Cortex of kidney (tissue), 1 donor: ENCODE data around the gene JAG1.

Source experiments
- DNase-seq: peaks from one replicate; lab custom pipeline; 2025; lab: John Stamatoyannopoulos, UW

The JAG1 gene

DNA sequence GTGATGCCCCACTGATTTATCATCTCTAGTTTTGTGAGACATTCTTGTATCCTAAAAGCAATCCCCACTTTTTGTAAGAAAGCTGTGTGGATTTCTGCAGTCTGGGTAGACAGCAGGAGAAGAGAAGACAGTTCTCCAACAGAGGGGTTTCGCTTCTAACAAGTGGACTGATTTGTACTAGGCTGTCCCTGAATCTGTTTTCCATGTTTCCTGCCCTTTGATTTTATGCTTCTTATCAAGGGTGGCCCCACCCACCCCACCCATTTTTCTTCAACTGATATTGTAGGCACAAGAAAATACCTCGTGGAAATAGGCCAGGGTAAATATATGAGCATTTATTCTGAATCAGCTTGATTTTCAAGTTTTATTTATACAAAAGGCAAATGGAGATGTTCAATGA is 25.7 kb upstream of the JAG1 start:
- DNase-seq: no peak

DNA sequence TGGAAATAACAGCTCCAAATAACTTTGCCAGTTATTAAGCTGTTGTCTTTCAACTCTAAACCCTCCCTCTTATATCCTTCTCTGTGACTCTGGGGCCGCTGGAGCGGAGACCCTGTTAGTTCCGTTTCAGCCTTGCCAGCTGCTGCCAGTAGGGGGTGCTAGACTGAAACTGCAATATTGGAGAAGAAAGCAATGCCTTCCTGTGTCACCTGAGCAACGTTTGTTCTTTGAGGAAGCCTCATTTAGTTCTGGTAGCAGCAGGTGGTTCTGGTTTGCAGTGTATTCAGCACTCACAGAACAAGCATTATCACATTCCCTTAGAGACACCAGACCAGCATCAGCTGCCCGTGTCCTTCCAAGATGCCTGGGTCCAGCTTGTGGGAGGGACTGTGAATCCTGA is 22.9 kb upstream of the JAG1 start:
- no peak for DNase-seq

DNA sequence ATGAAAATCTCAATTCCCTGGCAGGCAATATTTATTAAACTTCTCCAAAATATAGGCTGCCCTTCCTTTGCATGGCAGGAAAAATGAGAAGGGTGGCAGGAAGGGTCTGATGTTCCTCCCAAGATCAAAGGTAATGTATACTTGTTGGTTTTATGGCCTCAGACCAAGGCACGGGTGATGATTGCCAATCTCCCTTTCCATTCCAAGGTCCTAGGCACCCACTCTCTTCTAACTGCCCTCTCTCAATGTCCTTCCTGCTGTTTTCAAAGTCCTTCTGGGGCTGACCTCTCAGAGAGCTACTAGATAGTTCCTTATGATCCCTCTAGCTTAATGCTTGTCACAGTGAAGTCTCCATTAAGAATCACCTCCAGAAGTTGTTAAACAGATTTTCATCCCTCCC is 15.6 kb upstream of the JAG1 start:
- no peak for DNase-seq

DNA sequence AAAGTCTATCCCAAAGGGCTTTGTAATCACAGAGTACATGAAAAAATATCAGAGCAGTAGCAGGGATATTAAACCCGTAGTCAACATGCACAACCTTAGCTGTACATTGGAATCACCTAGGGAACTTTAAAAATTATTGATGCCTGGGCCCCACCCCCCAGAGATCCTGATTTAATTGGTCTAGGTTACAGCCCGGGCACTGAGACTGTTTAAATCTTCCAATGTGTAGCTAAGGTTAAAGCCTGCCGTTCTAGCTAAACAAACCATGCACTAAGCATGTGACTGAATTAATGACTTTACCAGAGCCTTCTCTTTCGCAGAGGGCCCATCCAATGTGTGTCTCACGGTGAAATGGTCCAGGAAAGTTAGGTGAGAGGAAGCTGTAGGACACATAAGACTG is 14.1 kb upstream of the JAG1 start:
- DNase-seq: no peak

DNA sequence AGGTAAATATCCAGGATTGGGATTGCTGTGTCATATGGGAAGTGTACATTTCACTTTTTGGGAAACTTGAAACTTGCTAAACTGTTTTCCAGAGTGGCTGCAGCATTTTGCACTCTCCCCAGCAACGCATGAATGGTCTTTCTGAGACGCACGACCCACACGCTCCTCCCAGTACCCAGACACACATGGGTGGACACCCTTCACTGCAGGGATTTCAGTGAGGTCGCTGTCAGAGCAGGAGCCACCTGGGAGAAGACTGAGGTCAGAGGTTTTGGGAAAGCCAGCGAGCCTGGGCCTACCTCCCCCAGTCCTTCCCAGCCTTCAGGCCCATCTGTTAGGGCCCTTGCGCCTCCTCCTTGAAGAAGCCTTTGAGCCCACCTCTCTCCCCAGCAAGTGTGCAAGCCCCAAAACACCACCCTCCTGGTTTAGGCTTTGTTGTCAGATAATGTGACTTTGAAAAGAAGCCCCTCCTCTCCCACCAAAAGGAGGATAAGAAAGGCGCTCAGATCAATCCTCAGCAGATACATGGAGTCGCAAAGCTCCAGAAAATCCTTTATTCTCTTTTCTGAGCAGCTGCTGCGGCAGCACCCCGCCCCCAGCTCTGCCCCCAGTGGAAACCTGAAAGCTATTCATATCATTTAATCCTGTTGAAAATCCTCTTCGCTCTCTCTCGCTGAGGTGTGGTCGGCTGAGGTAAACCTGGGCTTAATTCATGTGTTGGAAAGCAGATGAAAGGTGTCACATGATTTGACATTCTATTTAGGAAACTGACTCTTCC is 12.7 kb upstream of the JAG1 start:
- DNase-seq: no peak

DNA sequence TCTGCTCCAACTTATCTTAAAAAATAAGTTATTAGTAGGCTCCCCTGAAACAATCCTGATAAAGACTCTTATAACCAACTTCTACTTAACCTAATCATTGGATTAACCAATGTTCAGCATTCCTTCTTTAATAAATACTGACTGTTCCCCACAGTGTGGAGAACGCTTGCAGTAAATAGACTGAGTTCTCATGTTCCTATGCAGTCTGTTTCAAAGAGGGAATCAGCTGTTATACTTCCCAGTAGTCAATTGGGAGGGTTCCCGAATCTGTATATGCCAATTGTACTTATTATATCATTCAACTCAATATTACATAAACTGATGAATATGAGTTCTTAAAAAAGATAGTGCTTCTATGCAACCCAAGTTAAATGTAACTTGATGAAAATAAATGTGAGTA is 9.7 kb upstream of the JAG1 start:
- DNase-seq: no peak

DNA sequence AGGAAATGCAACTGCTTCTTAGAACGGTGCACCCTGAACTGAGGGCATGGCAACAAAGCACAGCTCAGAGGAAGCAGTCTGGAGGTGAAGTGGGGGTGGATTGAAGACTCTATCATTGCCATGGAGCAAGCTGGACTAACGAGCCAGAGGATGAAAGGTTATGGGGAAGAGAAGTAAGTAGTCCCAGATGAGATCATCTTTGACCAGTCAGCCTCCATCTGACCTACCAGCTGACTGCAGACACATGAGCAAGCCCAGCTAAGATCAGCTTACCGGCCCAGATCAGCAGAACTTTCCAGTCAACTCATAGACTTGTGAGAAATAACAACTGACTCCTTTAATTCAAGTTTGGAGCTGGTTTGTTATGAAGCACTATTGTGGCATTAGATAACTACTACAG is 9.1 kb upstream of the JAG1 start:
- DNase-seq: no peak

DNA sequence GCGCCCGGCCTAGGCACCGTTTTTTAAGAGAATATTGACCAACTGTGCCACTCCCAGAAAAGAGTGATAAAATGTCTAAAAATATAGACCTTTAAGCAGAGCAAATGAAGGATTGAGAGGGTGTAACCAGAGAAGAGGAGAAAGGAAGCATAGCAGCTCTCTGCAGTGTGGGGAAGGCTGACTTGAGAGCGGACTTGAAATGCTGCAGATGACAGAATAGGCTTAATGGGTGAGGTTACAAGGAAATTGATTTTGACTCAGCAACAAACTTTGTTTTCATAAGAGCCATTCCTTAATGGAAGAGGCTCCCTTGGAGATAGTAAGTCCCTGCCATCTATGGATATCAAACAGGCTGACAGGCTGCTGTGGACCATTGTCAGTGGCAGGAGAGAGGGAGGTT is 7.7 kb upstream of the JAG1 start:
- DNase-seq: no peak

DNA sequence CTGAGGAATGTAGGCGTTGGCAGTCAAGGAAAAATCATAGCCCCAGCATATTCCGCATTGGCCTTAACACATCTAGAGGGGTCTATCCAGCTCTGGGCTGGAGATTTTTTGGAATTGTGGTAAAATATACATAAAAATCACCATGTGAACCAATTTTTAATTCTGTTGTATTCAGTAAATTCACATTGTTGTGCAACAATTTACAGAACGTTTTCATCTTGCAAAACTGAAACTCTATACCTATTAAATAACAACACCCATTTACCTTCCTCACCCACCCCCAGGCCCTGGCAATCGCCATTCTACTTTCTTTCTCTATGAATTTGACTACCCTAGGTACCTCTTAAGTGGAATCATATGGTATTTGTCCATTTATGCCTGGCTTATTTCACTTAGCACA is 6.8 kb upstream of the JAG1 start:
- DNase-seq: no peak

DNA sequence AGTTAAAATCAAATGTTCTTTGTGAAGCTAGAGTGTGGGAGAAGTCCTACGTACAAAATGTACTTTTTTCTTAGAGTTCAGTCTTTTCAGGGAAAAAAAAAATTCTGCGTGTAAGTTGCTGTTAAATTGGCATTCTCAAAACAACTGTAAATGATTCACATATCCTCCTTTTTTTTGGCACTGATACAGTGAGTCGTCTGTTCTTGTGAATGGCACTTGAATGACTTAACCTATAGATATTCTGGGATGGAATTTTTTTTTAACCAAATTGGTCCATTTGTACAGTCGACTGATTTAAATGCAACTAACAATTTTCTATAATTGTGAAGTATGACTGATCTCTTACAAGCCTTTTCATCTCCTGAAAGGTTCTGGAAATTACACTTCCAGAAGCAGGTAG is 5.5 kb upstream of the JAG1 start:
- DNase-seq: no peak

DNA sequence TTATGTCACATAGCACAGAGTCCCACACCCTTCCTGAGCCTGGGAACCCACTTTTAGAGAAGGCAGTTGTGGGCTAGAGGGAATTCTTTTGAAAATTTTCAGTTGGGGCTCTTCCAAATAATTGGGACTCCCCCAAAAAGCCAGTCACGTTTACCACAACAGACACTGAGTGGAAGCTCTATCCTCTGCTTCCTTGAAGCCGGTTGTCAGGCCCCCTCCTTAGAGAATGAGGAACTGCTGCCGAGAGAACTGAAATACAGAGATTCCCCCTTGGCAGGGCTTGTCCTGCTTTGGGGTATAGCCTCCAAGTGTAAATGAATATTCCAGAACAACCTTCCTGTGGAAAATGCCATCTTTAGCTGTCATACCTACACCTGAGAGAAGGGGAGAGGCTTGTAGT is 2.7 kb upstream of the JAG1 start:
- no peak for DNase-seq

DNA sequence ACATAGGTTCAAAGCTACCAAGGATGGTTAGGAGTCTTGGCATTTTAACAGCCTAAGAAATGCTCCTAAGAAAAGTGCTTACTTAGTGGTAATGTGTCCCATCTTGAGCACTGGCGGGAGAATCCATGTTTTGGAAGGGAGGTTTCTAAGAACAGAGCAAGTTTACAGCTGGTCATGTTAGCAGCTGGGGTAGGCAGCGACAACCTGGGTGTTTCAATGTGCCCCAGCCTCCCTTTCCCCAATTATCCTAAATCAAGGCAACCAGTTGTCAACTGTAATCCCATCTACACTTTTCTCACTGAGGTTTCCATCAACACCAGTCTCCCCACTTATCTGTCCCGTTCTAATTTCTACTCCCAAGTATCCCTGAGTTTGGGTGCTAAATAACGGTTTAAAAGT is 1.6 kb upstream of the JAG1 start:
- no peak for DNase-seq

DNA sequence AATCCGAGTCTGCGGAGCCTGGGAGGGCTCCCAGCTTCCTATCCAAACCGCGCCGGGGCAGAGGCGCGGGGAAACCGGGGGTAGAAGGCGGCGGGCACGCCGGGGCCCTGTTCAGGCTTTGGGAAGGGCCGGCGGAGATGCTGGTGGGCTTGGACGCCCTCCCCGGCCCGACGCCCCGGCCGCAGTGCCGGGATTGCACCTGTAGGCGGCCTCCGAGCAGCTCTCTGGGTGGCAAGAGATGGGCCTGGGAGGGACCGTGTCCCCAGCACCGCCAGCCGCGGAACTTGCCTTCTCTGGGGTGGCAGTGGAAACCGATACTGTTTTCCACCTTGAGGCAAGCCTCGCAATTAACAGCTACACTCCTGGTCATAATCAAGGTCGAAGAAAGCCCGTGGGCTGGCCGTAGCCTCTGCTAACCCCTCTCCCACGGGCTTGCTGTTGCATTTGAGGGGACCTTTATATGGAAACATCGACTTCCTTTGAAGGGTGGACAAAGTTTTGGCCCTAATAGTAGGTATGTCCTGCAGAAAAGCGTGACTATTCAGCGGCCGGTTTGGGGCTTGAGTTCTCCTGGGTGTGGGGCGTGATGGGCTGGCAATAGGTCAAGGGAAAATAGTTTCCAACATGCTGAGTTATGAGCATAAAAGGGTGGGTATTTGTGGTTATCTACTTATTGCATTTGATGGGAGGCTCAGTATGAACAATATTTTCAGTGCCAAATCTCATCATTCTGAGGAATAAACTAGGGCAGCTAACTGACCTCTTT is 1.1 kb upstream of the JAG1 start:
- no peak for DNase-seq

DNA sequence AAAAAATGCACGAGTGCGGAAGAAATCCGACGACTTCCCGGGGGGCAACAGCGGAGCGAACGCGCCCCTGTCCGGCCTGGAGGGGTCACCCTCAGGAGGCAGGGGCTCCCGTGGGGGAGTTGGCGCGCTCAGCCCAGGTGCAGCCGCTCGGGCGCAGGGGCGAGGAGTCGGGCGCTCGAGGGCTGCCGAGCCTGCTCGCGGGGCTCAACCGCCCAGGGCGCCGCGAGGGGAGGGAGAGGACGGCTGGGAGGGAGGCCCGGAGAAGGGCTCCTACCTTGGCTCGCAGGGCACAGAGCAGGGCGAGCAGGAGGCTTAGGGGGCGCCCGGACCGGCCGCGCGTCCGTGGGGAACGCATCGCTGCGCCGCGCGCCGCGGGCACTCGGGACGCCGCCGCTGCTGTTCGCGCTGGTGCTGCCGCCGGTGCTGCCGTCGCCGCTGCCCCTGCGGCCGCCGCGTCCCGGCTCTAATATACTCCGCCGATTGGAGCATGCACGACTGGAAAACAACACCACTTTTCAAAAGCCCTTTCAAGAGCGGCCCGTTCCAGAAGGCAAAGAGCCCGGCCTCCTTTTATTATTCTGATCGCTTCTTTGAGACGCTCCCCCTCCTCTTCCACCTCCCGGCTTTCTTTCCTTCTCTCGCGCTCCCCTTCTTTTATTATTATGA is 490 bp downstream of the JAG1 start:
- DNase-seq: no peak

DNA sequence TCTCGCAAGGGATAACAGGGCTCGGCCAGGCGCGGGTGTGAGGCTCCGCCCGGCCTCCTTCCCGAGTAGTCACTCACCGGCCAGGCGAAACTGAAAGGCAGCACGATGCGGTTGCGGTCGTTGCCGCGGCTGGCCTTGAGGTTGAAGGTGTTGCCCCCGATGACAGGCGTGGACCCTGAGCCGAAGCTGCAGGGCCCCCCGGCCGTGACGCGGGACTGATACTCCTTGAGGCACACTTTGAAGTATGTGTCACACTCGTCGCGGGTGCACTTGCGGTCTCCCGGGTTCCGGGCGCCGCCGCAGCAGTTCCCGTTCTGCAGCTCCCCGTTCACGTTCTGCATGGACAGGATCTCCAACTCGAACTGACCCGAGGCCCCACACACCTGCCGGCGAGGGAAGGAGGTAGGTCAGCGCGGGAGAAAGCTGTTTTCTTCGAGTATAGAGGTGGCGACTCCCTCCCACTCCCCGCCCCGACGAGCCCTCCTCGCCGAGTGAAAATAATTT is 1.1 kb downstream of the JAG1 start:
- no peak for DNase-seq

DNA sequence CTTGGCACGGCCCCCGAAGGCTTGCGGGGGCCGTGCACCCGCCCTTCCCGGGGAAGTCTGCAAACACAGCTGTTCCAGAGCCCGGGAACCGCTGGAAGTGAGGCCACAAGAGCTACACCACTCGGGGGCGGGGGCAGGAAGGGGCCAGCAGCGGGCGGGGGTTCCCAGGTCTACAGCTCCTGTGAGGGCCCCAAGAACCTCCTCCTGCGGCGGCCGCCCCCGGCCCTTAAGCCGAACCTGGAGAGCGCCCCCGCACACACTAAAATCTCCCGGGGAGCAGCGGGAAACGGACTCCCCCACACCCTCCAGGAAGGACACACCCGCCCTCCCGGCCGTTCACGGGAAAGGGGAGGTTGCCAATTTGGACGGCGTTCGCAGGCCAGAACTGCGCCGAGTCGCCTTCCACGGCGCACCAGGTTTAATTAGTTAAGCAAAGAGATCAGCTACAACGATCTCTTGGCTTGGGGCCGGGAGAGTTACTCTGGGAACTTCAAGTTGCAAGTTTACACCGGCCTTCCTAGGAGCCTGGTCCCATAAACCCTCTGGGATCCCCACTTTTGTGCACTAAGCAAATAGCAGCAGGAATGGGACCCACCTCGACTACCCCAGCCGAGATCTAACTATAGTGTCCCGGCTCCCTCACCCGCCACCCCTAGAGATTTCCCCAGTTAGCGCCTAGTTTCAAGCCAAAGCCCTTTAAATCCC is 1.7 kb downstream of the JAG1 start:
- no peak for DNase-seq

DNA sequence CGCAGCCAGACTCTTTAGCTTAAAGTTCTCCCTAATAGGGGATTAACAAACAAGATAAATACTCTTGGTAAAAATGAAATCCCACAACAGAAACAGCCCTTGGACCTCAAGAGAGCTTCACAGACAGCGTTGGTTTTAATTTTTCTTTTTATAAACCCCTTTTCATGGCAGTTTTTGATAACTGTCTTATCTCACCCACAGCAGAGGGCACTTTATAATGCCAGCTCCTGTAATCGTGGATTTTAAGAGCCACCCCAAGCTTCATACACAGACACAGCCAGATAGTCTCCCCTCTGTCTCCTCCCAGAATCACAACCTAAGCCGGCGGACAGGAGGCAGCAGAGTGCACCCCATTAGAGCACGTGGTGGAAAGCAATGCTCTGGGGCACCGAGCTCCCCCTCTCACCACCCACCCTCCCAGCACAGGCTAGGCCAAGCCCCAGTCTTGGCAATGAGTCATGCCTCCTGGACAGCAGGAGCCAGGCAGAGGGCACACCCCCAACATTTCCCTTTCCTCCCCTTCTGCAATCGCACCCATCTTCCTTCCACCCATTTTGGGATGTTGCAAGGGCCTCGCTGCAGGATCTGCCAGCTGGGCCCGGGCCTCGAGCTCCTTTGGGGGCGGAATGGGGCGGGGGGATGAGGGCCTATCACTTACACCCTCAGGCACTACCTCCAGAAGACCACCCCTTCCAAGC is 2.4 kb downstream of the JAG1 start:
- no peak for DNase-seq

DNA sequence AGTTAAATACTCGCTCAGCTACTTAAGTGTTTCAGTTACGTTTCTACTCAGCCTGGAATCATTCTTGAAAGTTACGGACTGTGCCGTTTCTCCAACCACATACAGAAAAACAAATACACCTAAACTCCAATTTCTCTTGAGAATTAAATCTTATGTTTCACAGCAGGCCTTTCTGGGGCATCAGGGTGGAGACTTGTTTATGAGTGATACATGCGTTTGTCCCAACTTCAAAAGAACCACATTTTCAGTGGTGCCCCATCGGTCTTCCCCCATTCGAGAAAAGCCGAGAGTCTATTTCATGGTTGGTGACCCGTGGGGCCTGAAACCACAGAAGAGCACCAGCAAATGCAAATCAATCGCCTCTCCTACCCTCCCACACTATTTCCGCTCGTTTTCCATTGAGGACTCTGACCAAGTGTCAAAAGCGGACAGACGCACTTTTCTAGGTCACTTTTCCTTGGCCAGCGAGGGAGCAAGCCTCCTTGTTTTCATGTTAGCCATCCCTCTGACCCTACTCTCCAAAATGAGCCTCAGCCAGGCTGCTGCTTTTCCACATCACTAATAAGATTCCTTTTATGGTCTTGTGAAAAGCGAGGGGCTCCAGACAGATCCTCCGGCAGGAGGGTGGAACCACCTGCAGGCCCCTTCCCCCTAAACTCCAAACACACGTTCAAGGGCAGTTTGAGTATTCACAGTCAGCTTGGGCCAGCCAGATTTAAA is 3.1 kb downstream of the JAG1 start:
- DNase-seq: no peak

DNA sequence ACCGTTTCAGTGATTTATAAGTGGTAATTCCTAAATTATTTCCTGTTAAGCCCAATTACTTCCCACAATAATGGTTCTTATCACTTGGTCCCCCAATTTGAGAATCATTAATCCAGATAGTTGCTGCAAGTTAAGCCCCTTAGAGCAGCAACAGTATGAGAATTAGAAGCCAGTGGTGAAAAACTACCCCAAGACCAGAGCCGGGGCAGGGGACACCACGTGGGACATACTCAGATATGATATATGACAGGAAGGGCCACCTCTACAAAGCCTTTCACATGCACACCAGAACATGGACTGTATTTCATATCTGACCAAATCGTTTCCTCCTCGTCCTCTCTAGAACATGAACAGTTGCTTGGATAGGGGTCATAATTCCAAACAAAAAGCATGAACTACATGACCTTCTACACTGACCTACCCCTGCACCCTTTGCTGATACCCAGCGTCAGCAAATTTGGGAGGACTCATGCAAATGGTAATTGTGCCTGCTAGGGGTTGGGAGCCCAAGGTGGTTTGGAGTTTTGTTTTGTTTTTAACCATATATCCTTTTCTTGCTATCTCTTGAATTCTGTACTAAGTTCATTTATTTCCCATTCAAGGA is 3.9 kb downstream of the JAG1 start:
- DNase-seq: no peak

DNA sequence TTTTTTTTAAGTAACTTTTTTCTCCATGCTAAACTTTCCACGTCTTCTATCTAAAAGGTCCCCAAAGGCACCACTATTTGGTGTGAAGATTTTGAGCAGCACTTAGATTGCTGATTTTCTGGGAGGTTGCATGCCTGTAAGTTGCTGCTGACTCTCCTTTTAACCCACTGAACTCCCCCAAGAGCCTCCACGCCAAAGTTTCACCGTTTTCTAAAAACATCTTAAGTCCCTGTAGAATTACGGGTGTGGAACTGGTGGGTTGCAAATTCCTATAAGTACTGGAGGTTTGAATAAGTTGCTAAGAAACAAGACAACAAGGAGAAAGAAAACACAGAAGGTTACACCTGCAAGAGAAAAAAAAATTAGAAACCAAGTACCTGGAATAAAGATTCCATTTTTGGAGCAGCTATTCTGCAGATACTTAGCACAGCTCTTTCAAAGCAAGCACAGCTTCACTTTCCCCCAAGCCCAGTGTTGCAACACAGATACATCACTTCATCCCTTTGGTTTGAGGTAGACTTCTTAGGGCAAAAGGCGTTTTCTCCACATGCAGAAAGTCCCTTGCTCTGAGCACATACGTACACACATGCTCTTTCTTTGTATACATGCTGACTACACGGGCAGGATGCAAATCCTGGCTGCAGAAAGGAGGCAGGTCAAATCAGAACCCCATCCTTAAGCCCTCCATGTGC is 5.0 kb downstream of the JAG1 start:
- no peak for DNase-seq
